ENCODE results near the gene PARM1.

The PARM1 gene

DNA sequence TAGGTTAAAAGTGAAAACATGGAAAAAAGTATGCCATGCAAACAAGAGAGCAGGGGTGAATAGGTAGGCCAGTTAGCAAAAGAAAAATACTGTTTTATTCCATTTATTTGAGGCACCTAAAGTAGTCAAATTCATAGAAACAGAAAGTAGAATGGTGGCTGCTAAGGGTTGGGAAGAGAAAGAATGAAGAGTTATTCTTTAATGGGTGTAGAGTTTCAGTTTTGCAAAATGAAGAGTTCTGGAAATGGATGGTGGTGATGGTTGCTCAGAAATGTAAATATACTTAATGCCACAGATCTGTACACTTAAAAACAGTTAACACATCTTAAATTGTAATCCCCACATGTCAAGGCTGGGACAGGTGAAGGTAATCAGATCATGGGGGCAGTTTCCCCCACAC is 29.7 kb downstream of the PARM1 start:
- Histone ChIP-seq H3F3A (ENCODE audit: insufficient read depth, low read length) (no peaks in the 10 kb centered on the region), H3K36me3 (ENCODE audit: insufficient read depth, low read length) (no peaks in the 10 kb centered on the region), H3K79me2 (ENCODE audit: insufficient read depth, low read length) (no peaks in the 10 kb centered on the region), H2AFZ (ENCODE audit: low read length) (no peak overlapping the region), H3K9me3 (ENCODE audit: low read length) (no peaks in the 10 kb centered on the region), H3K4me3 (ENCODE audit: low read depth, low read length, poor library complexity, severe bottlenecking) (no peak overlapping the region), H3K4me2 (ENCODE audit: low read length) (no peak overlapping the region), H3K27ac (ENCODE audit: low read depth, low read length, poor library complexity, severe bottlenecking) (no peak overlapping the region), H3K9ac (ENCODE audit: low read length) (no peak overlapping the region), H3K27me3 (ENCODE audit: insufficient read depth, low read length) (no peaks in the 10 kb centered on the region), H3K9me2 (ENCODE audit: low read depth, low read length) (no peaks in the 10 kb centered on the region; the same call in 1 of the 2 replicates), H4K20me1 (ENCODE audit: insufficient read depth, low read length) (no peaks in the 10 kb centered on the region), H3K4me1 (ENCODE audit: insufficient read depth, low read length, severe bottlenecking) (no peaks in the 10 kb centered on the region)
- TF ChIP-seq, protein P1, sequence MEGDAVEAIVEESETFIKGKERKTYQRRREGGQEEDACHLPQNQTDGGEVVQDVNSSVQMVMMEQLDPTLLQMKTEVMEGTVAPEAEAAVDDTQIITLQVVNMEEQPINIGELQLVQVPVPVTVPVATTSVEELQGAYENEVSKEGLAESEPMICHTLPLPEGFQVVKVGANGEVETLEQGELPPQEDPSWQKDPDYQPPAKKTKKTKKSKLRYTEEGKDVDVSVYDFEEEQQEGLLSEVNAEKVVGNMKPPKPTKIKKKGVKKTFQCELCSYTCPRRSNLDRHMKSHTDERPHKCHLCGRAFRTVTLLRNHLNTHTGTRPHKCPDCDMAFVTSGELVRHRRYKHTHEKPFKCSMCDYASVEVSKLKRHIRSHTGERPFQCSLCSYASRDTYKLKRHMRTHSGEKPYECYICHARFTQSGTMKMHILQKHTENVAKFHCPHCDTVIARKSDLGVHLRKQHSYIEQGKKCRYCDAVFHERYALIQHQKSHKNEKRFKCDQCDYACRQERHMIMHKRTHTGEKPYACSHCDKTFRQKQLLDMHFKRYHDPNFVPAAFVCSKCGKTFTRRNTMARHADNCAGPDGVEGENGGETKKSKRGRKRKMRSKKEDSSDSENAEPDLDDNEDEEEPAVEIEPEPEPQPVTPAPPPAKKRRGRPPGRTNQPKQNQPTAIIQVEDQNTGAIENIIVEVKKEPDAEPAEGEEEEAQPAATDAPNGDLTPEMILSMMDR (IDR thresholded peaks at IDR 0.05; ENCODE audit: low read length) = no peak
- TF ChIP-seq EZH2 (IDR thresholded peaks at IDR 0.05; ENCODE audit: borderline replicate concordance, low read length) = no peak

- Histone ChIP-seq H3K27ac (ENCODE audit: low read depth, low read length, poor library complexity, severe bottlenecking) (no peak overlapping the region), H4K20me1 (ENCODE audit: insufficient read depth, low read length) (no peaks in the 10 kb centered on the region), H3K36me3 (ENCODE audit: insufficient read depth, low read length) (no peaks in the 10 kb centered on the region), H3F3A (ENCODE audit: insufficient read depth, low read length) (no peaks in the 10 kb centered on the region), H3K9me2 (ENCODE audit: low read depth, low read length) (no peaks in the 10 kb centered on the region; the same call in 1 of the 2 replicates), H3K4me2 (ENCODE audit: low read length) (no peak overlapping the region), H3K9me3 (ENCODE audit: low read length) (no peaks in the 10 kb centered on the region), H3K4me1 (ENCODE audit: insufficient read depth, low read length, severe bottlenecking) (no peaks in the 10 kb centered on the region), H2AFZ (ENCODE audit: low read length) (no peak overlapping the region), H3K27me3 (ENCODE audit: insufficient read depth, low read length) (no peaks in the 10 kb centered on the region), H3K79me2 (ENCODE audit: insufficient read depth, low read length) (no peaks in the 10 kb centered on the region), H3K9ac (ENCODE audit: low read length) (no peak overlapping the region), H3K4me3 (ENCODE audit: low read depth, low read length, poor library complexity, severe bottlenecking) (no peak overlapping the region)
- TF ChIP-seq EZH2 (IDR thresholded peaks at IDR 0.05; ENCODE audit: borderline replicate concordance, low read length) = no peak
- TF ChIP-seq, protein P1 (IDR thresholded peaks at IDR 0.05; ENCODE audit: low read length) = no peak
Observed at GRCh38 chr4:74964311-74964710, 31.4 kb downstream of the PARM1 start.

- H3K9me2 ChIP-seq (ENCODE audit: low read depth, low read length) = no peaks in the 10 kb centered on the region
- no peaks in the 10 kb centered on the region for H3K4me1 ChIP-seq (ENCODE audit: insufficient read depth, low read length, severe bottlenecking)
- H3K79me2 ChIP-seq (ENCODE audit: insufficient read depth, low read length) = no peaks in the 10 kb centered on the region
- H3F3A ChIP-seq (ENCODE audit: insufficient read depth, low read length) = no peaks in the 10 kb centered on the region
- H3K27ac ChIP-seq (ENCODE audit: low read depth, low read length, poor library complexity, severe bottlenecking) = no peak overlapping the region
- no peak overlapping the region for H3K4me3 ChIP-seq (ENCODE audit: low read depth, low read length, poor library complexity, severe bottlenecking)
- H3K27me3 ChIP-seq (ENCODE audit: insufficient read depth, low read length) = no peaks in the 10 kb centered on the region
- H3K9me3 ChIP-seq (ENCODE audit: low read length) = no peaks in the 10 kb centered on the region
- no peak overlapping the region for H3K9ac ChIP-seq (ENCODE audit: low read length)
- no peak for TF ChIP-seq EZH2 (IDR thresholded peaks at IDR 0.05; ENCODE audit: borderline replicate concordance, low read length)
- TF ChIP-seq, protein P1 (IDR thresholded peaks at IDR 0.05; ENCODE audit: low read length) = no peak
- no peak overlapping the region for H3K4me2 ChIP-seq (ENCODE audit: low read length)
- H2AFZ ChIP-seq (ENCODE audit: low read length) = no peak overlapping the region
- no peaks in the 10 kb centered on the region for H3K36me3 ChIP-seq (ENCODE audit: insufficient read depth, low read length)
- no peaks in the 10 kb centered on the region for H4K20me1 ChIP-seq (ENCODE audit: insufficient read depth, low read length)
Observed at GRCh38 chr4:74967324-74967723, 34.4 kb downstream of the PARM1 start.

All from OCI-LY1 (cell line).